Activated CD4-positive, alpha-beta T cell treated with anti-CD3 and anti-CD28 coated beads, Interleukin-2, amount 10 ng/mL, durations not matched to agents 24 days and 14 days (primary cell): ENCODE results near the gene TRIM43B. TPM values are rescaled to one million over a fixed set of nuclear protein-coding genes. Genes with fewer than 3 reads are reported as not detected.
"Not testable (repeated sequence)": the region's sequence is repeated elsewhere in the genome, so short reads cannot be mapped to it uniquely, and the experiment has no call there.

Experiments used
- DNase-seq: peaks from one replicate; pipeline ENCODE4 v3.0.0; 2022
- H3K27ac Mint-ChIP-seq: one replicate; pipeline ENCODE4 v1.8.0; 2022; ENCODE audit warnings: mild to moderate bottlenecking, mixed read lengths
- H3K27me3 Mint-ChIP-seq: one replicate; pipeline ENCODE4 v1.8.0; 2022; ENCODE audit warnings: mixed read lengths
- H3K36me3 Mint-ChIP-seq: one replicate; pipeline ENCODE4 v1.8.0; 2022; ENCODE audit warnings: low read depth, mild to moderate bottlenecking, mixed read lengths
- H3K4me1 Mint-ChIP-seq: one replicate; pipeline ENCODE4 v1.8.0; 2021; ENCODE audit warnings: mixed read lengths
- H3K4me3 Mint-ChIP-seq: one replicate; pipeline ENCODE4 v1.8.0; 2022; ENCODE audit warnings: mild to moderate bottlenecking, moderate library complexity, mixed read lengths
- H3K9me3 Mint-ChIP-seq: one replicate; pipeline ENCODE4 v1.8.0; 2021; ENCODE audit warnings: mixed read lengths
- intact Hi-C: fragments of 100-400 bp; cut with micrococcal nuclease; formaldehyde crosslinking; loops from one replicate; pipeline ENCODE4 v1.15.1; 2023
- total RNA-seq: library from RNA; stranded (reverse); gene quantifications from 2 replicates; pipeline ENCODE4 v1.2.3, GENCODE V29; 2022

TRIM43B gene
- total RNA-seq, 1 donor from 2014 or later: not detected

- intact Hi-C loops, H3K4me3 Mint-ChIP-seq, H3K4me1 Mint-ChIP-seq, H3K36me3 Mint-ChIP-seq, H3K27ac Mint-ChIP-seq, H3K9me3 Mint-ChIP-seq, H3K27me3 Mint-ChIP-seq, DNase-seq: not testable (repeated sequence)
Observed at GRCh38 chr2:95466572-95466971, 18.0 kb downstream of the TRIM43B start.

DNA sequence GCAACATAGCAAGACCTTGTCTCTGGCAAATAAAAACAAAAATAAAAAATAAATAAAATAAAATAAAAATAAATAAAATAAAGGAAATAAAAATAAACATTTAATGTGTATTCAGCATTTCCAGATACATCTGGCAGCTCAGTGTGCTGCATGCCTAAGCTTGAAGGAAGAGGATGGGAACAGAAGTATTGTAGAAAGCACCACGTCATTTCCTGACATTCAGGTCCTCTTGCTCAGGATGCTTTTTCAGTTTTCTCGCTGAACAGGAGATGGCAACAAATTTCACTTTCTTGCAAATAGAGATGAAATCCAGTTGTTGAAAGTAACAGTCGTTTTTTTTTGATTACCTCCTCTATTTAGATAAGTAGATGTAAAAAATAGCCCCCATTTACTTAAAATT lies 21.3 kb downstream of the TRIM43B start:
- H3K27me3 Mint-ChIP-seq, H3K9me3 Mint-ChIP-seq, DNase-seq, intact Hi-C loops, H3K4me1 Mint-ChIP-seq, H3K4me3 Mint-ChIP-seq, H3K27ac Mint-ChIP-seq, H3K36me3 Mint-ChIP-seq: not testable (repeated sequence)

DNA sequence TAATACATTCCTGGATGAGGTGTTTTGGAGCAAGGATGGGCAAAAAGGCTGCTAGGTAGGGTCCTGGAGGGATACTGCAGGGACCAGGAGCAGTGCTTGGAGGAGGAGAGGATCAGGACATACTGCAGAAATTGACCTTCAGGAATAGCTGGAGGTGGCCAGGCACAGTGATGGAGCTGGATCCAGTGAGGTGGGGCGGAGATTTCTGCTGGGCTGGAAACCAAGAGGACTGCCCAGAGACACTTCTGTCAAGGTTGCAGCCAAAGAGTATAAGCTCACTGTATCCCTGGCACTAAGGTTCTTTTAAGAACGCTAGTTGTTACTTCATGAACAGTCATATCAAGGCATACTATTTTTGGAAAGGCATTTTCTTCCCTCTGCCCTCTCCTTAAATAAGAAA lies 39.2 kb downstream of the TRIM43B start:
- intact Hi-C loops, DNase-seq, H3K4me3 Mint-ChIP-seq, H3K27me3 Mint-ChIP-seq, H3K4me1 Mint-ChIP-seq, H3K36me3 Mint-ChIP-seq, H3K9me3 Mint-ChIP-seq, H3K27ac Mint-ChIP-seq: not testable (repeated sequence)

DNA sequence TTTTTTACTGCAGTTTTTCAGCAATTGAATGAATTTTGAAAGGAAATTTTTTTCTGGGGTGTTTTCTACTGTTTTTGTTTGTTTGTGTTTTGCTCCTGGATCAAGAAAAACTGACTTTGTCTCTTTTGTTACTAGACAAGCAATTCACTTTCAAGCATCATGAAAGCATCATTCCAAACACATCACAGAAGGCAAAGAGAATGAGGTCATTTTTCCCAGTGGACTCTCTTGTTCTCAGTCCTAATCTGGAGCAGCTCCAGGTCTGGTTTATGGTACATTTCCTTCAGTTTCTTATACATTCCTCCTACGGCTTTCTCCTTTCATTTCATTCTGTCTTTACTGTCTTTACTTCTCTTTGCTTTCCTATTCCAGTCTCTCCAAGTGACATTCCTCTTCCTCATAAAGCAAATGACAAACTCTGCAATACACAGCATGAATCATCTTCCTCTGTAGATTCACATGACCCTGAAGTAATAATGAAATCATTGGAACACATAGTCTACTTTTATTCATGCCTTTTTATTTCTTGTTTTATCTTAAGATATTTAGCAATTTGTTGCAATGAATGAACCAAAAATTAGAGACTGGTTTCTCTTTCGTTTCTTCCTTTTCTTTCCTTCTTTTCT lies 42.0 kb downstream of the TRIM43B start:
- intact Hi-C loops, H3K27me3 Mint-ChIP-seq: not testable (repeated sequence)

GRCh38 chr2:95435872-95436209 lies 48.7 kb downstream of the TRIM43B start:
- H3K36me3 Mint-ChIP-seq, H3K4me3 Mint-ChIP-seq, H3K9me3 Mint-ChIP-seq, H3K27ac Mint-ChIP-seq, DNase-seq, H3K27me3 Mint-ChIP-seq, H3K4me1 Mint-ChIP-seq, intact Hi-C loops: not testable (repeated sequence)

More for the DNA sequence above, 42.0 kb downstream of the TRIM43B start:
- H3K27ac Mint-ChIP-seq, DNase-seq, H3K36me3 Mint-ChIP-seq, H3K4me3 Mint-ChIP-seq, H3K4me1 Mint-ChIP-seq, H3K9me3 Mint-ChIP-seq: not testable (repeated sequence)

DNA sequence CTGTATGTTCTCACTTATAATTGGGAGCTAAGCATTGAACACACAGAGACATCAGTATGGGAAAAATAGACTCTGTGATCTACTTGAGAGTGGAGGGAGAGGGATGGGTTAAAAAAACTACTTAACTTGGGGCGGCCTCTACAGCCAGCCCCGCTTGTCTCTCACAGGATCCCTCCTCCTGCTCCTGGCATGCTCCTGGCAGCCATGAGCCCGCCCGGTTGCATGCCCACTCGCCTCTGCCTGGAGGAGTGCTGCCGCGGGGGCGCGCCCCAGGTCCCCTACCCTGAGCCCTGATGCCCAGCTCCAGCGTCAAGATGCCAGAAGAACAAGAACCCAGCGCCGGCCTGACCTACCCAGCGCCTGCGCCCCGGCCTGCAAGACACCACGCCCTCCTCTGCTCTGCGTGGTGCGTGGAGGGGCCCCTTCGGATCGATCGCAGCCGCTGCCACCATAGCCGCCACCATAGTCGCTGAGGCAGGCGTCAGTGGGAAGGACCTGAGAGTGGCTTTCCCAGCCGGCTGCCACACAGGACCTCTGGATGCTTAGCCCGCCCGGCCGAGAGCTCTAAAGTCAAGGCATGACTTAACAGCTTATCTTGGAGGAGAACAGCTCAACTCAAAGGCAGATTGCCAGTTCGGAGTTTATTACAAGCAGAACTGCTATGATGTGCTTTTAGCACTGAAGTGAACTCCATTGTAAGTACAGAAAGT lies 49.2 kb downstream of the TRIM43B start:
- DNase-seq, H3K4me3 Mint-ChIP-seq, H3K4me1 Mint-ChIP-seq, intact Hi-C loops, H3K27ac Mint-ChIP-seq, H3K27me3 Mint-ChIP-seq, H3K9me3 Mint-ChIP-seq, H3K36me3 Mint-ChIP-seq: not testable (repeated sequence)

- H3K4me1 Mint-ChIP-seq, H3K4me3 Mint-ChIP-seq, H3K9me3 Mint-ChIP-seq: not testable (repeated sequence)
Observed at GRCh38 chr2:95434507-95435076, 50.0 kb downstream of the TRIM43B start.

DNA sequence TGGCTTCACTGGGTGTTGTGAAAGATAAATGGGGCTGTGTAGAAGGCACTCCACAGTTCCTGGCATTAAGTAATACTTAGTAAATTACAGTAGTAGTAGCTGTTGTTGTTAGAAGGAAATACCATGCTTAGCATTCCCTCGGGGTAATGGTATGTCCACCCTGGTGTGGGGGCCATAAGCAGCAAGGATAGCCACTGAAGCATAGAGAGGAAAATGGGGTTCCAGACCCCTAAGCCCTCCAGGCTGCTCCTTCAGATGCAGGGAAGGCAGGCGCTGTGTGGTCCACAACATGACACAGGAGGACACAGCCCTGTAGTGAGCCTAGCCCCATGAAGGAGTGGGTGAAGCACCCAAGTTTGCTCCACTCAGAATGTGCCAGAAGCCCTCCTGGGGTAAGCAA lies 50.6 kb downstream of the TRIM43B start:
- H3K36me3 Mint-ChIP-seq, intact Hi-C loops, H3K9me3 Mint-ChIP-seq, DNase-seq, H3K27me3 Mint-ChIP-seq, H3K4me3 Mint-ChIP-seq, H3K4me1 Mint-ChIP-seq, H3K27ac Mint-ChIP-seq: not testable (repeated sequence)

More at GRCh38 chr2:95434507-95435076, 50.0 kb downstream of the TRIM43B start:
- intact Hi-C loops, H3K36me3 Mint-ChIP-seq, H3K27ac Mint-ChIP-seq, H3K27me3 Mint-ChIP-seq, DNase-seq: not testable (repeated sequence)

DNA sequence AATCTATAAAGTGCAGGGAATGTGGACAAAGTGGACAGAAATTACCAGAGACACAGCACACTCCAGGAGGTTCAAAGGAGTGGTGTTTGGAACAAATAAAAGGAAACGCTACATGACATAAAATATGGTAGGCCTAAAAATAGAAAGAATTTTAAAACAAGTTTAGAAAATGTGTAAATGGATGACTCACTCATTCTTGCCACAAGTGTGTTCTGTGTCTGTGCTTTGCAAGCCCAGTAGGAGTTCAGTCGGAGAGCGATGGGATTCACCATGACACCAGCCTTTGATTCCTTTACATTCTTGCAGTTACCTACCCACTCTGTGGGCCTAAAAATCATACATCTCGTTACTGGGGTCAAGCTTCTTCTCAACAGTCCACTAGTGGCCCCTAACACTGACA lies 51.2 kb downstream of the TRIM43B start:
- H3K27ac Mint-ChIP-seq, H3K4me3 Mint-ChIP-seq, DNase-seq, H3K9me3 Mint-ChIP-seq, H3K4me1 Mint-ChIP-seq, H3K27me3 Mint-ChIP-seq, intact Hi-C loops, H3K36me3 Mint-ChIP-seq: not testable (repeated sequence)

DNA sequence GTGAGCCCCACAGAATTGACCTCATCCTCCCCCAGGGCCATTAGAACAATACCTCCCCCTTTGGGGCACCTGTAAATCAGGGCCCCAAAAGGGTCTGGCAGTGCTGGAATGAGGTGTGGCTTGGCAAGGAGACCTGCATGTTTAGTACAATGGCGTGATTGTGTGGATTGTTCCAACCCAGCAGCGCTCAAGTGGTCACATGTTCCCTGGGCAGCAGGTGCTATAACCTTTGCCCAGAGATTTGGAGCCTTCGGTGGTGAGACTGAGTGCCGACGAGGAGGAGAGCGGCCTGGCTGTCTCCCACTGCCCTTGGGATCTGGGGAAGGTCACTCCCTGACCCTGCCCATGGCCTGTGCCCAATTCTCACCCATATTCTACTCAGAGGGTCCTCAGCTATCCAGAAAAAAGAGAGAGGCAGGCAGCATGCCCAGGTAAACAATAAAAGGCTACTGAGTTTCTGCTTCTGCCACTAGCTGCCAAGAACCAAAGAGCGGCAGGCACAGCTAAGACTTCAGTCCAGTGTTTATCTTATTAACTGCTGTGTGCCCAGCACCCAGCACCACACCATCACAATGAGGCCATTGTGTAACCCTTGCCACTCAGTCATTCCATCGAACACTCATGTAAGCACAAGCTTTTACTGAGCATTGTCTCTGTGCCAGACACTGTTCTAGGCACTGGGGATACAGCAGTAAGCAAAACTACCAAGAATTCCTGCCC lies 54.6 kb downstream of the TRIM43B start:
- H3K27ac Mint-ChIP-seq, H3K4me3 Mint-ChIP-seq, H3K9me3 Mint-ChIP-seq, intact Hi-C loops, H3K36me3 Mint-ChIP-seq, H3K4me1 Mint-ChIP-seq, H3K27me3 Mint-ChIP-seq, DNase-seq: not testable (repeated sequence)

GRCh38 chr2:95427196-95427867 lies 57.2 kb downstream of the TRIM43B start:
- intact Hi-C loops, H3K9me3 Mint-ChIP-seq, H3K36me3 Mint-ChIP-seq, H3K4me3 Mint-ChIP-seq, H3K27ac Mint-ChIP-seq, DNase-seq, H3K4me1 Mint-ChIP-seq, H3K27me3 Mint-ChIP-seq: not testable (repeated sequence)
